ENCODE results near the gene LINGO3. TPM values are rescaled to one million over a fixed set of nuclear protein-coding genes. Genes with fewer than 3 reads are reported as not detected.

LINGO3 gene
- total and polyA plus RNA-seq, 10 of the 15 experiments (the other 5 are each of a cell fraction or from before 2014, with no cell fraction given): 0.09 to 2.0 (median 0.40) TPM; not detected in 5

- TF ChIP-seq E2F8 (IDR thresholded peaks at IDR 0.05; ENCODE audit: low read depth, partially characterized antibody): peak; percentile 23
- TF ChIP-seq SIX5 (IDR thresholded peaks at IDR 0.05; ENCODE audit: low read depth, low read length, severe bottlenecking): peak; percentile 79
- peak; percentile 62 for TF ChIP-seq RUNX3 (IDR thresholded peaks at IDR 0.05; ENCODE audit: low read length)
- TF ChIP-seq POU2F2 (IDR thresholded peaks at IDR 0.05; ENCODE audit: borderline replicate concordance, low read depth, low read length): peak; percentile 36; the same call in 2 of the 3 replicates
- no peak for TF ChIP-seq BRCA1 (IDR thresholded peaks at IDR 0.05; ENCODE audit: low read depth, low read length)
- peak in 1 of 2 experiments; percentile 13; a peak in 1 of 3 replicates for TF ChIP-seq EGR1 (IDR thresholded peaks at IDR 0.05; ENCODE audit: borderline replicate concordance in 1 of 2, low read depth in 2 of 2, low read length in 2 of 2)
- peak; percentile 83 for TF ChIP-seq CHD2 (IDR thresholded peaks at IDR 0.05; ENCODE audit: borderline replicate concordance, low read depth, low read length)
- TF ChIP-seq POLR2A (IDR thresholded peaks at IDR 0.05; ENCODE audit: low read depth, low read length): peak; percentile 85
- TF ChIP-seq ATF3 (IDR thresholded peaks at IDR 0.05; ENCODE audit: borderline replicate concordance, extremely low read depth, low read depth, low read length): 0 out of 2 replicates have a peak, but pooled peaks have one; percentile 10
- no peak for TF ChIP-seq MYC (IDR thresholded peaks at IDR 0.05; ENCODE audit: insufficient read depth, insufficient read length, insufficient replicate concordance, low read length, severe bottlenecking)
- peak; percentile 84 for TF ChIP-seq YY1 (IDR thresholded peaks at IDR 0.05; ENCODE audit: low read depth, low read length)
- peak; percentile 95 for TF ChIP-seq GABPA (IDR thresholded peaks at IDR 0.05; ENCODE audit: low read depth)
- peak; percentile 90 for TF ChIP-seq ZNF687 (IDR thresholded peaks at IDR 0.05)
- peak; percentile 49; the same call in 1 of the 2 replicates for TF ChIP-seq ZNF592 (IDR thresholded peaks at IDR 0.05)
- no peak for TF ChIP-seq BMI1 (IDR thresholded peaks at IDR 0.05; ENCODE audit: borderline replicate concordance)
- 0 out of 2 replicates have a peak, but pooled peaks have one; percentile 65 for TF ChIP-seq RCOR1 (conservative IDR thresholded peaks at IDR 0.05; ENCODE audit: low read depth, low read length)
These were observed 34.4 kb downstream of the LINGO3 start (continued) for GRCh38 chr19:2273356-2274184.

Data from GM12878 (cell line).